Upper lobe of right lung (tissue), 1 donor: Measurements from ENCODE around the gene CASK. TPM values are rescaled to one million over a fixed set of nuclear protein-coding genes. Genes with fewer than 3 reads are reported as not detected.
A peak's percentile ranks its signal among the peaks of the same experiment; 100 is the strongest.

ENCODE experiments used
- ATAC-seq: fragments of 200-7000 bp; cut with Tn5 transposase; one replicate; pipeline ENCODE4 v1.9.1; 2020; ENCODE audit warnings: mild to moderate bottlenecking, moderate library complexity
- DNase-seq: peaks from one replicate; pipeline ENCODE4 v3.0.0-alpha.2; 2020
- H3K27ac ChIP-seq: fragments of 200-600 bp; one replicate; pipeline ENCODE4 v1.8.0; 2022
- H3K27me3 ChIP-seq: fragments of 200-600 bp; one replicate; pipeline ENCODE4 v1.8.0; 2022; ENCODE audit warnings: mild to moderate bottlenecking
- H3K36me3 ChIP-seq: fragments of 200-600 bp; one replicate; pipeline ENCODE4 v1.8.0; 2022
- H3K4me1 ChIP-seq: fragments of 200-600 bp; one replicate; pipeline ENCODE4 v1.8.0; 2022
- H3K4me3 ChIP-seq: fragments of 200-600 bp; one replicate; pipeline ENCODE4 v1.8.0; 2022; ENCODE audit warnings: mild to moderate bottlenecking
- H3K9me3 ChIP-seq: fragments of 200-600 bp; one replicate; pipeline ENCODE4 v1.8.0; 2022
- intact Hi-C: fragments of 100-400 bp; cut with DNase I; formaldehyde crosslinking; loops from one replicate; pipeline ENCODE4 v1.11.0; 2022
- total RNA-seq: library from RNA; stranded (reverse); fragmentation: NEBNext Ultra II Directional; extraction: Animal tissue kit (Norgen Biotek cat#: 25700); gene quantifications from one replicate; pipeline ENCODE4 v1.2.1, GENCODE V29; 2021
- TF ChIP-seq, protein P1 (sequence below): fragments of 200-600 bp; IDR thresholded peaks from one replicate; pipeline ENCODE4 v1.8.0; 2022; ENCODE audit warnings: antibody characterized with exemption
- donor health status: DM: no; HTN: yes; CAD: no; lungs with severe emphysema.

CASK gene
- total RNA-seq, 1 donor from 2014 or later, result 60.4 TPM

DNA sequence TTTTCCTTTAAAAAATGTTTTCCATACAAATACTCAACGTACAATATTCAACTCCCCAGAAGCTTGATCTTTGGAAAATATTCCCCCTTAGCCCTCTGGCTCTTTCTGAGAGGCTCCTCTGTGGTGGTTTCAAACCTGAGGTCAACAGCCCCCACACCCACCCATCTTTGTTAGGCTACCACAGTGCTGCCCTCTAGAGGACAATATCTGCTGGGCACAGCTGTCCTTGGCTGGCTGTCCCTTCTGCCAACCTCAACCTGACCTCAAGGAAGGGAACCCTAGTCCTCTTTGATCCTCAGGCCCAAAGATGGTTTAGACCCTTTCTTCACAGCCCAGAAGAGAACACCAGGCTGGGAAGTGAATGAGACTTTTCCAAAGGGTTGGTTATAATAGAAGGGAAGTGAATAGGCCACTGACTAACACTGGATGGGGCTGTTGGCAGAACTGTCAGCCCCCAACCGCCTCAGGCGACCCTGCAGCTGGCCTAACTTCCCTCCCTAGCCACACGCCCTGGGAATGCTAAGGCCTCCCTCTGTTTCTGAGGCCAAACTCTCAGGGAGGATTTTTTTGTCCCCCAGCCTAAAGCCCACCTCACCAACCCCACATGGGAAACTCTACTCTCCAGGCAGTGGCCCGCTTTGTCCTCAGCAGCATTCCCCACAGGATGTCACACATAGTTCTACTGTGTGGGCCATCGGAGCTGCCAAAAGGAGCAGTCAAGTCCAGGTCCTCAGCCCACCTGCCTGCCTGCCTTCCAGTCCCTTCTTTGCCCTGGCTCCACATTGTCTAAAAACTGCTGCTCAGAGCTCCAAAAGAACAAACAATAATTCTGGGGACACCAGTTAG is 441.9 kb downstream of the CASK start:
- DNase-seq (no peak), ATAC-seq (peak; percentile 66)
- TF ChIP-seq, protein P1, sequence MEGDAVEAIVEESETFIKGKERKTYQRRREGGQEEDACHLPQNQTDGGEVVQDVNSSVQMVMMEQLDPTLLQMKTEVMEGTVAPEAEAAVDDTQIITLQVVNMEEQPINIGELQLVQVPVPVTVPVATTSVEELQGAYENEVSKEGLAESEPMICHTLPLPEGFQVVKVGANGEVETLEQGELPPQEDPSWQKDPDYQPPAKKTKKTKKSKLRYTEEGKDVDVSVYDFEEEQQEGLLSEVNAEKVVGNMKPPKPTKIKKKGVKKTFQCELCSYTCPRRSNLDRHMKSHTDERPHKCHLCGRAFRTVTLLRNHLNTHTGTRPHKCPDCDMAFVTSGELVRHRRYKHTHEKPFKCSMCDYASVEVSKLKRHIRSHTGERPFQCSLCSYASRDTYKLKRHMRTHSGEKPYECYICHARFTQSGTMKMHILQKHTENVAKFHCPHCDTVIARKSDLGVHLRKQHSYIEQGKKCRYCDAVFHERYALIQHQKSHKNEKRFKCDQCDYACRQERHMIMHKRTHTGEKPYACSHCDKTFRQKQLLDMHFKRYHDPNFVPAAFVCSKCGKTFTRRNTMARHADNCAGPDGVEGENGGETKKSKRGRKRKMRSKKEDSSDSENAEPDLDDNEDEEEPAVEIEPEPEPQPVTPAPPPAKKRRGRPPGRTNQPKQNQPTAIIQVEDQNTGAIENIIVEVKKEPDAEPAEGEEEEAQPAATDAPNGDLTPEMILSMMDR, result peak; percentile 25
- no peaks in the 10 kb centered on the region for H3K36me3 ChIP-seq
- H3K4me1 ChIP-seq, result no peaks in the 10 kb centered on the region
- no peak overlapping the region for H3K27ac ChIP-seq
- no peaks in the 10 kb centered on the region for H3K27me3 ChIP-seq
- H3K9me3 ChIP-seq, result no peaks in the 10 kb centered on the region
- intact Hi-C loops, result no loop called here
- no peak overlapping the region for H3K4me3 ChIP-seq

DNA sequence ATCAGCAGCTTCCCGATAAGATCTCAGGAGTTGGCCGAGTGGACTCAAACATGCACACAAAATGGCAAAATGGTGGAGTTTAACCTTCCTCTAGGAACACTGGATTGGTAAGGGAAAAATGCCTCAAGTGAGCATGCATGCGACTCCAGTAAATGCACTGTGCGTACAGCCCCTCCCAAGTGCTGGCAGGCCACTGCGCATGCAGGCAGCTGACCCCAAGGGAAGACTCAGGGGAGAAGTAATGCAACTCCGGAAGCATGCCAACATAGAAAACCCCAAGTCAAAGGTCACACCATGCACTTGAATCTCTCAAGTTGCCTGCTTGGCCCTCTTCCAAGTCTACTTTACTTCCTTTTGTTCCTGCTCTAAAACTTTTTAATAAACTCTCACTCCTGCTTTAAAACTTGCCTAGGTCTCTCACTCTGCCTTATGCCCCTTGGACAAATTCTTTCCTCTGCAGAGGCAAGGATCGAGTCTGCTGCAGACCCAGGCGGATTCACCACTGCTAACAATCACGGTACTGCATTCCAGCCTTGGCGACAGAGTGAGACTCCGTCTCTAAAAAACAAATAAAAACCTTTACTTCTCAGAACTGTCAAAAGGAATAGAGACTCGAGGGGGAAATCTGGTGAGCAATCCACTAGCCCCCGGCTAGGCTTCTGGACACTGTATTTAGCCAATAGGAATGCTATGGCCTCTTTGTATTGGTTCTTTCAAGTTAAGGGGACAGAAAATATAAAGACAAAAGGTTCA is 442.7 kb downstream of the CASK start:
- ATAC-seq (peak; percentile 50), DNase-seq (peak; percentile 65)
- Histone ChIP-seq H3K4me1 (no peaks in the 10 kb centered on the region), H3K9me3 (no peaks in the 10 kb centered on the region), H3K36me3 (no peaks in the 10 kb centered on the region), H3K27me3 (no peaks in the 10 kb centered on the region), H3K27ac (no peak overlapping the region), H3K4me3 (no peak overlapping the region)
- TF ChIP-seq, protein P1, result no peak
- intact Hi-C loops, result no loop called here

DNA sequence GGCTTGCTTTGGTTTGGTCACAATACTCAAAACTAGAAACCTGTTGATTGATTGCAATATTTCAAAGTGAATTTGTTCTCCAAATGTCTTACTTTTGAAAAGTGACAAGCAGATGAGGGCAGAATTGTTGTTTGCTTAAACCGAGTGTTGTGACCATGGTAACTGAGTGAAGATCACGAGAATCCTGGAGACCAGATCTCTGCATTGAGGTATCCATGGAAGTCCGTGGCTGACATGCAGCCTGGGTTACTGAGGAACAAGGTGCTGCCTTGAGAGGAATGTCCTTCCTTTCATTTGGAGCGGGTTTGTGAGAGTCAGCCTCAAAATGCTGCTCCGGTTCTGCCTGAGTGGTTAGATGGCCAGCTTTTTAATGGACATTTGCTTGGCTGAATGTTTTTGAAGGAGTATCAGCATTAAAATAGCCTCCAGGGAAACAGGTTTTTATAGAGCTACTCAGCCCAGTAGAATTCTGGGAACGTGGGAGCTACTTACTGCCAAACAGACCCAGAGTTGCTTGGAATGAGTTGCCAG is 444.9 kb downstream of the CASK start:
- Histone ChIP-seq H3K9me3 (no peaks in the 10 kb centered on the region), H3K4me3 (no peak overlapping the region), H3K36me3 (no peaks in the 10 kb centered on the region), H3K4me1 (no peaks in the 10 kb centered on the region), H3K27ac (no peak overlapping the region), H3K27me3 (no peaks in the 10 kb centered on the region)
- ATAC-seq (no peak), DNase-seq (no peak)
- intact Hi-C loops, result no loop called here
- TF ChIP-seq, protein P1, result no peak

DNA sequence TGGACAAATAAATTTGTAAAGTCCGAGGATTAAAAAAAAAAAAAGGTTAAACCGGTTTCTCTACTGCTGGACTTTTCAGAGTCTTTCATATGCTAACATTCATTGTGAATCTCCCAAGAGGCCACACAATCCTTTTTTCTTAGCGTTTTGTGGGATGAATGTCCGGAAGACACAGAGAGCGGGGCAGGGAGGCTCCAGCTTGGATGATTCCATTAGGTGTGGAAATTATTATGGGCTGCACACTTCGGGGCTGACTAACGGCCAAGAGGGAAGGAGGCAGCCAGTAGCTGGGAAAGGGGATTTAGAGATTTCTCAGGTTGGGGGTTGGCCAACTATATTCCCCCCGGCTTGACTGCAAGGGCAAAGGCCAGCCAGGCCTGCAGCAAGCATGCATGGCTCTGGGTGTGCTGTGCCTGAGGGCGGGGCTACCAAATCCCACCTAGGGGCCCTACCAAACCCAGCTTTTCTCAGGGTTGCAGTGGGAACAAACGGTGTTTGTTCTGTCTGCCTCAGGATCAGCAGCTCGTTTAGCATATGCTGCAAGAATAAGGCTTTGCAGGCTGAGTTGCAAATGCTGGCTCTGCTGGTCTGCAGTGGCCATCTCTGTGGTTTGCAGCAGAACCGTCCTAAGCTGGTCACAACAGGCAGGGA is 447.6 kb downstream of the CASK start:
- Histone ChIP-seq H3K27ac (no peak overlapping the region), H3K4me3 (no peak overlapping the region), H3K4me1 (no peaks in the 10 kb centered on the region), H3K27me3 (no peaks in the 10 kb centered on the region), H3K9me3 (no peaks in the 10 kb centered on the region), H3K36me3 (no peaks in the 10 kb centered on the region)
- TF ChIP-seq, protein P1, result no peak
- no peak for ATAC-seq
- no peak for DNase-seq
- intact Hi-C loops, result no loop called here

DNA sequence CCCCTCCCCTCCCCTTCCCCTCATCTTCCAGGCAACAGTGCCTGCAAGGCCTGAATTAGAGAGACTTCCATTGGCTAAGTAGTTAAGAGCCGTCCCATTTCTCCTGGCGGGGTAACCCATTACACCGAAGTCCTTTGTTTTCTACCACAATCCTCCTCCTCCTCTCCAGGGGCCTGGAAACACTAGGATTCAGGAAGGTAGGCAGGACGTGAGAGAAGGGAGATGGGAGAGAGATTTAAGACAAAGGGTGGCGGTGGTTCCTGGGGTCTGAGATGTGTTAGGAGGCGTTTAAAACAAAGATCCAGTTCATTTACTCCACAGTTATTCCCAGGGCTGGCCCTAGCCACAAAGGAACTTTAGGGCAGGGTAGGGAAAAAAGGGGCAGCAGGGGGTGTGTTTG is 448.2 kb downstream of the CASK start:
- DNase-seq, result no peak
- Histone ChIP-seq H3K4me3 (no peak overlapping the region), H3K4me1 (no peaks in the 10 kb centered on the region), H3K36me3 (no peaks in the 10 kb centered on the region), H3K27me3 (no peaks in the 10 kb centered on the region), H3K9me3 (no peaks in the 10 kb centered on the region), H3K27ac (no peak overlapping the region)
- intact Hi-C loops, result no loop called here
- no peak for ATAC-seq
- TF ChIP-seq, protein P1, result no peak
